ENCODE measurements around the gene QARS1.

QARS1 gene

DNA sequence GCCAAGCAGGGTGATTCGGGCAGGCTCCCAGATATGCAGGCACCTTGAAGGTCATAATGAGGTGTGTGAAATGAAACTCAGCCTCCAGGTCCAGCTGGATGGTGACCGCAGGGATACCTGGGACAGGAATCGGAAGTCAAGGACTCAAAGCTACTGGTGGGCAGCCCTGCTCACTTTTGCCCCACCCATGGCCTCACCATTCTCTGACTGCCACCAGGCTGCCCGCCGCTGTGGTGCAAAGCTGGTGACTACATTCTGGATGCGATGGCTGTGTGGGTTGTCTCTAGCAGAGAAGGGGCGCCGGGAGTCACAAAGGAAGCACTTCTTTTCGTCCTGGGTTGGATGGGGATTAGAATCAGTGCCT is 27.5 kb upstream of the QARS1 start:
- Histone ChIP-seq H3K27me3 (ENCODE audit: low read length) (no peaks in the 10 kb centered on the region), H3K9me2 (replicated peaks; ENCODE audit: insufficient read depth, low read length) (no peaks in the 10 kb centered on the region), H3K27ac (ENCODE audit: low read depth, low read length) (no peak overlapping the region), H3K9ac (ENCODE audit: low read length) (no peak overlapping the region), H3K4me2 (ENCODE audit: low read depth, low read length, poor library complexity, severe bottlenecking) (no peak overlapping the region), H3F3A (ENCODE audit: insufficient read depth) (no peaks in the 10 kb centered on the region), H3K4me3 (ENCODE audit: insufficient read depth, low read length, poor library complexity, severe bottlenecking) (no peak overlapping the region), H3K9me3 (ENCODE audit: insufficient read depth, low read length) (no peaks in the 10 kb centered on the region), H2AFZ (ENCODE audit: low read depth, low read length, severe bottlenecking) (no peak overlapping the region), H3K79me2 (ENCODE audit: insufficient read depth, low read length) (no peaks in the 10 kb centered on the region), H3K36me3 (ENCODE audit: low read length) (no peaks in the 10 kb centered on the region), H4K20me1 (ENCODE audit: low read depth, low read length) (no peaks in the 10 kb centered on the region)
- TF ChIP-seq EZH2phosphoT487 (conservative IDR thresholded peaks at IDR 0.05; ENCODE audit: low read length), result no peak
- TF ChIP-seq, protein P1, sequence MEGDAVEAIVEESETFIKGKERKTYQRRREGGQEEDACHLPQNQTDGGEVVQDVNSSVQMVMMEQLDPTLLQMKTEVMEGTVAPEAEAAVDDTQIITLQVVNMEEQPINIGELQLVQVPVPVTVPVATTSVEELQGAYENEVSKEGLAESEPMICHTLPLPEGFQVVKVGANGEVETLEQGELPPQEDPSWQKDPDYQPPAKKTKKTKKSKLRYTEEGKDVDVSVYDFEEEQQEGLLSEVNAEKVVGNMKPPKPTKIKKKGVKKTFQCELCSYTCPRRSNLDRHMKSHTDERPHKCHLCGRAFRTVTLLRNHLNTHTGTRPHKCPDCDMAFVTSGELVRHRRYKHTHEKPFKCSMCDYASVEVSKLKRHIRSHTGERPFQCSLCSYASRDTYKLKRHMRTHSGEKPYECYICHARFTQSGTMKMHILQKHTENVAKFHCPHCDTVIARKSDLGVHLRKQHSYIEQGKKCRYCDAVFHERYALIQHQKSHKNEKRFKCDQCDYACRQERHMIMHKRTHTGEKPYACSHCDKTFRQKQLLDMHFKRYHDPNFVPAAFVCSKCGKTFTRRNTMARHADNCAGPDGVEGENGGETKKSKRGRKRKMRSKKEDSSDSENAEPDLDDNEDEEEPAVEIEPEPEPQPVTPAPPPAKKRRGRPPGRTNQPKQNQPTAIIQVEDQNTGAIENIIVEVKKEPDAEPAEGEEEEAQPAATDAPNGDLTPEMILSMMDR (IDR thresholded peaks at IDR 0.05; ENCODE audit: insufficient read depth, low read length, poor library complexity, severe bottlenecking), result no peak

DNA sequence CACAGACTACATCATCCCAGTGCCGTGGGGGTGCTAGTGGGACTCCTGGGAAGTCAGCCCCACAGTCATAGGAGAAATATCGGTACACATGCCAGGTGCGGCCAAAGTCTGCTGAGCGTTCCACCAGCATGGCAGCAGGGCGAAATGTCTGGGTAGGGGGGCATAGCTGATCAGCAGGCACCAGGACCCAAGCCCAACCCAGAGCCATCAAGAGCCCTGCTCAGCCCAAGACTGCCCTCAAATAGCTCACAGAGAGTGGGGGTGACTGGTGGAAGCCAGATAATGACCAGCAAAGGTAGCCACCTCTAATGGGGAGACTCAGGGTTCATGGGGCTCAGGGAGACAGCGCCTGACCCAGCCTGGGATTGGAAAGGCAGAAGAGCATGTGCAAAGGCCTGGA is 27.0 kb upstream of the QARS1 start:
- no peak overlapping the region for H2AFZ ChIP-seq (ENCODE audit: low read depth, low read length, severe bottlenecking)
- no peaks in the 10 kb centered on the region for H3K9me3 ChIP-seq (ENCODE audit: insufficient read depth, low read length)
- H3K79me2 ChIP-seq (ENCODE audit: insufficient read depth, low read length), result no peaks in the 10 kb centered on the region
- no peak overlapping the region for H3K4me3 ChIP-seq (ENCODE audit: insufficient read depth, low read length, poor library complexity, severe bottlenecking)
- no peaks in the 10 kb centered on the region for H3K9me2 ChIP-seq (replicated peaks; ENCODE audit: insufficient read depth, low read length)
- no peak overlapping the region for H3K4me2 ChIP-seq (ENCODE audit: low read depth, low read length, poor library complexity, severe bottlenecking)
- H3K27ac ChIP-seq (ENCODE audit: low read depth, low read length), result no peak overlapping the region
- H3K36me3 ChIP-seq (ENCODE audit: low read length), result no peaks in the 10 kb centered on the region
- H3K9ac ChIP-seq (ENCODE audit: low read length), result no peak overlapping the region
- no peak for TF ChIP-seq EZH2phosphoT487 (conservative IDR thresholded peaks at IDR 0.05; ENCODE audit: low read length)
- TF ChIP-seq, protein P1 (IDR thresholded peaks at IDR 0.05; ENCODE audit: insufficient read depth, low read length, poor library complexity, severe bottlenecking), result no peak
- no peaks in the 10 kb centered on the region for H3F3A ChIP-seq (ENCODE audit: insufficient read depth)
- H3K27me3 ChIP-seq (ENCODE audit: low read length), result no peaks in the 10 kb centered on the region
- no peaks in the 10 kb centered on the region for H4K20me1 ChIP-seq (ENCODE audit: low read depth, low read length)

DNA sequence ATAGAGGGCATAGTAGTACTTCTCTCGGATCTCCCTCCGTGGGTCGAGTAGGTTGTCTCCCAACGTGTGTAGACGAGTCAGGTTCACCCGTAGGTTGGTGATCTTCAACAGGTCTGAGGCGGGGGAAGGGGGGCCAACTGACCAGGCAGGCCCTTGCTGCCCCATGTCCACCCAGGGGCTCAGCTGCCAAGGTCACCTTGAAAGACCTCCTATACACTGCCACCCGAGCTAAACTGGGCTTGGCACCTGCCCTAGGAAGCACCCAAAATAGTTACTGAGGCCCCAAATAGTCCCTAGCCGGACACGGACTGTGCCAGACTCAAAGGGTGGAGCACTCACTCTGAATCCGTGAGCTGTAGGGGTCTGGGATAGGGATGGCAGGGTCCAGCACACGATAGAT is 26.5 kb upstream of the QARS1 start:
- no peaks in the 10 kb centered on the region for H3K36me3 ChIP-seq (ENCODE audit: low read length)

More for the DNA sequence above, 26.5 kb upstream of the QARS1 start:
- Histone ChIP-seq H3K4me2 (ENCODE audit: low read depth, low read length, poor library complexity, severe bottlenecking) (no peak overlapping the region), H3F3A (ENCODE audit: insufficient read depth) (no peaks in the 10 kb centered on the region), H3K4me3 (ENCODE audit: insufficient read depth, low read length, poor library complexity, severe bottlenecking) (no peak overlapping the region), H4K20me1 (ENCODE audit: low read depth, low read length) (no peaks in the 10 kb centered on the region), H3K79me2 (ENCODE audit: insufficient read depth, low read length) (no peaks in the 10 kb centered on the region), H3K27me3 (ENCODE audit: low read length) (no peaks in the 10 kb centered on the region), H3K9me2 (replicated peaks; ENCODE audit: insufficient read depth, low read length) (no peaks in the 10 kb centered on the region), H3K9me3 (ENCODE audit: insufficient read depth, low read length) (no peaks in the 10 kb centered on the region), H2AFZ (ENCODE audit: low read depth, low read length, severe bottlenecking) (no peak overlapping the region), H3K27ac (ENCODE audit: low read depth, low read length) (no peak overlapping the region), H3K9ac (ENCODE audit: low read length) (no peak overlapping the region)
- TF ChIP-seq EZH2phosphoT487 (conservative IDR thresholded peaks at IDR 0.05; ENCODE audit: low read length), result no peak
- TF ChIP-seq, protein P1 (IDR thresholded peaks at IDR 0.05; ENCODE audit: insufficient read depth, low read length, poor library complexity, severe bottlenecking), result no peak

Measured in SU-DHL-6 (cell line).